Stimulated activated naive CD4-positive, alpha-beta T cell treated with Interleukin-2 at 50 U/mL for 16 hours (primary cell): ENCODE results near the gene FCAMR.

ENCODE experiments used
- DNase-seq: peaks from one replicate; lab custom pipeline; 2025; lab: John Stamatoyannopoulos, UW

The FCAMR gene

GRCh38 chr1:206970446-206970845 is at the start of gene FCAMR:
FCAMR (minus strand) TSS chr1:206970460; CDS start chr1:206970125, 335 bp downstream.
- no peak for DNase-seq

GRCh38 chr1:207019661-207020060 is 49.4 kb upstream of the FCAMR start:
- DNase-seq: no peak

GRCh38 chr1:207019161-207019560 is 48.9 kb upstream of the FCAMR start:
- no peak for DNase-seq

- DNase-seq: no peak
Measured at GRCh38 chr1:207018707-207019106, 48.4 kb upstream of the FCAMR start.

GRCh38 chr1:207017615-207018559 is 47.6 kb upstream of the FCAMR start:
- no peak for DNase-seq

GRCh38 chr1:207015791-207016190 is 45.5 kb upstream of the FCAMR start:
- no peak for DNase-seq

- no peak for DNase-seq
Measured at GRCh38 chr1:207014728-207015127, 44.5 kb upstream of the FCAMR start.

GRCh38 chr1:207013321-207014085 is 43.2 kb upstream of the FCAMR start:
- DNase-seq: no peak

- DNase-seq: no peak
Measured at GRCh38 chr1:207010726-207011125, 40.5 kb upstream of the FCAMR start.

GRCh38 chr1:207009945-207010344 is 39.7 kb upstream of the FCAMR start:
- no peak for DNase-seq

GRCh38 chr1:207009182-207009850 is 39.1 kb upstream of the FCAMR start:
- DNase-seq: no peak

GRCh38 chr1:207007352-207008033 is 37.2 kb upstream of the FCAMR start:
- DNase-seq: no peak

GRCh38 chr1:207006914-207007313 is 36.7 kb upstream of the FCAMR start:
- DNase-seq: no peak

- no peak for DNase-seq
Measured at GRCh38 chr1:207006083-207006482, 35.8 kb upstream of the FCAMR start.

GRCh38 chr1:207004931-207005830 is 34.9 kb upstream of the FCAMR start:
- no peak for DNase-seq

GRCh38 chr1:207003210-207003609 is 33.0 kb upstream of the FCAMR start:
- DNase-seq: no peak

- DNase-seq: no peak
Measured at GRCh38 chr1:207002724-207003146, 32.5 kb upstream of the FCAMR start.

- DNase-seq: no peak
Measured at GRCh38 chr1:207001492-207002245, 31.4 kb upstream of the FCAMR start.

- no peak for DNase-seq
Measured at GRCh38 chr1:207000651-207001291, 30.5 kb upstream of the FCAMR start.
